ENCODE results near the gene MAN2A2.
"Not testable (repeated sequence)": the region's sequence is repeated elsewhere in the genome, so short reads cannot be mapped to it uniquely, and the experiment has no call there.

DNA sequence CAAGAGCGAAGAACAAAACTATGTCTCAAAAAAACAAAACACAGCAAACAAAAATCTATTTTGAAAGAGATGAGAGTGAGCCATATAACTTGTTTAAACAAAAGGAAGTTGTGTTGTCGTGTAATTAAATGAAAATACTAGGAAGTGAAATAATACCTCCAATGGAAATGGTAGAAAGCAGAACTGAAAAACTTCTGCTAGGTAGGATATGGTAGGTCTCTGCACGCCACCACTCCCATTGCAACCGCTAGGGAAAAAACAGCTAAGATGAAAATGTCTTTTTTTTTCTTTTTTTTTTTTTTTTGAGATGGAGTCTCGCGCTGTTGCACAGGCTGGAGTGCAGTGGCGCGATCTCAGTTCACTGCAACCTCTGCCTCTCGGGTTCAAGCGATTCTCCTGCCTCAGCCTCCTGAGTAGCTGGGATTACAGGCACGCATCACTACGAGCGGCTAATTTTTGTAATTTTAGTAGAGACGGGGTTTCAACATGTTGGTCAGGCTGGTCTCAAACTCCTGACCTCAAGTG lies 5.9 kb upstream of the MAN2A2 start:
- TF ChIP-seq POLR2AphosphoS5 (IDR thresholded peaks at IDR 0.05), result not testable (repeated sequence)
- TF ChIP-seq, protein P1, sequence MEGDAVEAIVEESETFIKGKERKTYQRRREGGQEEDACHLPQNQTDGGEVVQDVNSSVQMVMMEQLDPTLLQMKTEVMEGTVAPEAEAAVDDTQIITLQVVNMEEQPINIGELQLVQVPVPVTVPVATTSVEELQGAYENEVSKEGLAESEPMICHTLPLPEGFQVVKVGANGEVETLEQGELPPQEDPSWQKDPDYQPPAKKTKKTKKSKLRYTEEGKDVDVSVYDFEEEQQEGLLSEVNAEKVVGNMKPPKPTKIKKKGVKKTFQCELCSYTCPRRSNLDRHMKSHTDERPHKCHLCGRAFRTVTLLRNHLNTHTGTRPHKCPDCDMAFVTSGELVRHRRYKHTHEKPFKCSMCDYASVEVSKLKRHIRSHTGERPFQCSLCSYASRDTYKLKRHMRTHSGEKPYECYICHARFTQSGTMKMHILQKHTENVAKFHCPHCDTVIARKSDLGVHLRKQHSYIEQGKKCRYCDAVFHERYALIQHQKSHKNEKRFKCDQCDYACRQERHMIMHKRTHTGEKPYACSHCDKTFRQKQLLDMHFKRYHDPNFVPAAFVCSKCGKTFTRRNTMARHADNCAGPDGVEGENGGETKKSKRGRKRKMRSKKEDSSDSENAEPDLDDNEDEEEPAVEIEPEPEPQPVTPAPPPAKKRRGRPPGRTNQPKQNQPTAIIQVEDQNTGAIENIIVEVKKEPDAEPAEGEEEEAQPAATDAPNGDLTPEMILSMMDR (IDR thresholded peaks at IDR 0.05), result not testable (repeated sequence)
